NK-92 (cell line): Measurements from ENCODE around the gene SMCO3.

Experiments used
- DNase-seq: peaks from one replicate; lab custom pipeline; 2025; ENCODE audit not compliant: unreplicated experiment; lab: John Stamatoyannopoulos, UW

SMCO3 gene

DNA sequence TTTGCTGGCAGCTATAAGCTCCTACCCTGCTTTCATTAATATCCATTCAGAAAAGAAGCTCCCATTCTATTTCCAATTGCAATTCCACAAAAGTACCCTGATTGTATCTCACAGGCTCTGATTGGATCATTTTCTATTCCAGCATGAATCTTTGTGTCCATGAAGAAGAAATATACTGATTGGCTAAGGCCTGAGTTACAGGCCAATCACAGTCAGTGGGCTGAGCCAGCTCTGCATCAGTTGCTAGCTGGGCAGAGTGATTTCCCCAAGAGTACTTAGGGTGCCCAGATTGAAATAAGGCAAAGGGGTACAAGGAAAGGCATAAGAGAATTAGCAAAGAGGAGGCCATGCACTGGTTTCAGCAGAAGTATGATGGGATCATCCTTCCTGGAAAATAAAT is 14.9 kb upstream of the SMCO3 start:
- no peak for DNase-seq

DNA sequence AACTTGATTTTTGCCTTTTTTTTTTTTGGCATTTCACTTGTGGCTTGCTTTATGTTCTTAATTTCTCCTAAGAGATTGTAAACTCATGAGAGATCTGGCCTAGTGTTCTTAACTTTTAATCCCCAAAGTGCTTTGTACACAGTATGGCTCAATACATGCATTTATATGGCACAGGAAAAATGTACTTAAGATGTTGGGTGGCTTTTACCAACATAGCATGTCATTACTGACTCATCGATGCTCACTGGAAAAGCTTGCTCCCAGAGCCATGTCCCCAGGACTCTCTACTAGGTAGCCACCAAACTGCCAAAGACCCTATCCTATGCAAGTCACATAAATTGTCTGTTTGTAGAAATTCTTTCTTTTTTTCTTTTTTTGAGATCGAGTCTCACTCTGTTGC is 13.1 kb upstream of the SMCO3 start:
- no peak for DNase-seq

DNA sequence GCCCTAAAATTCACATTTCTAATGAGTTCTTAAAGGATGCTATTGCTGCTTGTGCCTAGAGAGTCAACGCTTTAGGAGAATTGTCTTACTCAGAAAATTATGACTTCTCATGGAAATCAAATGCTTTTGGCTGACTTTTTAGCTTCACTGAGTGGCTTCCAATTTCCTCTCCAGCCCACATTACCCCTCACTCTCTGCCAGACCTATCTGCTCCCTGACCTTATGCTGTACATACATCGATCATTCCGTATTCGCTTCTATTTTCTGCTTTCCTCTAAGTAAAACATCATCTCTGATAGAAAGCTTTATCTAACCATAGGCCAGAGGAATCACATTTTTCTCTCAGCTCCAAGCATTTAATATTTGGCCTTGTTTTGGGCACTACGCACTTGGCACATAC is 12.5 kb upstream of the SMCO3 start:
- no peak for DNase-seq

DNA sequence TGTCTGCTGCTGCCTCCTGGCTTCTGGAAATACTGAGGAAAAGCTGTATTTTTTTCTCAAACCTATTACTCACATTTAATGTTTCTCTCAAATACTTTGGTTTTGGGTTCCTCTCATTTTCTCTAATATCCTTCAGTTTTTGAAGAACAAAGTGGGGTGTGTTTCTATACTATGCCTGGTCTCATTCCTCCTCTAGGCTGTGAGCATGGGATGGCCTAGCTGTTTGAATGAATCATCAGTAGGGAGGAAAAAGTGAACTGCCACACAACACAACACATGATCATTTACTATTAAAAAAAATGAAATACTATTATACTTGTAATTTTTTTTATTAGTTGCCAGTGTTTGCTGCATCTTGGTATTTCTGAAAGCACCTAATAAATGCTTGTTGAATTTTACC is 11.3 kb upstream of the SMCO3 start:
- DNase-seq: no peak

DNA sequence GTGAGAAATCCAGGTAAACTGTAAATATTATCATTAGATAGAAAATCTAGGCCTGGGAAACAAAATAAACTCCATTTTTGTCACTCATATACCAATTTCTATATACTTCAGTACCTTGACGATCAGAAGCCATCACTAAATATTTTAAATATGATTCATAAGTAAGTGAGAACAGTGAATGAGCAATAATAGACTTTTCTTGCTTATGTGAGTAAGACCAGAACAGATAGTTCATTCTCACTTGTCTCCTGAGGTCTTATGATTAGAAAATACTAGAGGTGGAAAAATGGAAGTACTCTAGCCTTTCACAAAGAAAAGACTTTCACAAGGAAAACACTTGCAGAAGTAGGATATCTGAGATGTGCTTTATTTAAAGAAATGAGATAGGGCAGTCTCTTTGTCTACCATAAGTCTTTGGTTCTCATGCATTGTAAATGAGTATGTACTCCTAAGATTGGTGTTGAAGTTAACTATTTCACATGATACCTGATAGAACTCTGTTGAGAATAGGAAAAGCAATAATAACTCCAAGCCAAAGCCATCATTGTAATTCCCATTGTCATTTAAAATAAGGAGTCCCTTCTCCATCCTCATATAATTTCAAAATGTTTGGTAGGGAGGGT is 10.1 kb upstream of the SMCO3 start:
- DNase-seq: no peak

DNA sequence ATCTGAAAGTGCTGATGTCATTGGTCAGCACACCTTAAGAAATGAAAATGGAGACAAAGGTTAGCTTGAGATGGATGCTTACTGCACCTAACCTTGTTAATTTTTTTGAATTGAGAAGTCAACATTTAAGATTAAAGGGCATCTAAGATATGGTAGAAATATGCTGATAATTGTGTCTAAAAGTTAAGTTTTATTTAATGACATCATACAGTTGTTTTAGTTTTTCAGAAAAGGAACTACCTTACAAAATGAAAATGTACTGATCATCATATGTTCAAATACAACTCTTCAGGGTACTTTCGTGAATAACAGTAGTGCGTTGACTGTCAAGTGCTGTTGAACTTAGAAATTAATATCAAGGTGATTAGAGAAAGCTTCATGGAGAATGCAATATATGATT is 2.5 kb downstream of the SMCO3 start:
- DNase-seq: no peak

DNA sequence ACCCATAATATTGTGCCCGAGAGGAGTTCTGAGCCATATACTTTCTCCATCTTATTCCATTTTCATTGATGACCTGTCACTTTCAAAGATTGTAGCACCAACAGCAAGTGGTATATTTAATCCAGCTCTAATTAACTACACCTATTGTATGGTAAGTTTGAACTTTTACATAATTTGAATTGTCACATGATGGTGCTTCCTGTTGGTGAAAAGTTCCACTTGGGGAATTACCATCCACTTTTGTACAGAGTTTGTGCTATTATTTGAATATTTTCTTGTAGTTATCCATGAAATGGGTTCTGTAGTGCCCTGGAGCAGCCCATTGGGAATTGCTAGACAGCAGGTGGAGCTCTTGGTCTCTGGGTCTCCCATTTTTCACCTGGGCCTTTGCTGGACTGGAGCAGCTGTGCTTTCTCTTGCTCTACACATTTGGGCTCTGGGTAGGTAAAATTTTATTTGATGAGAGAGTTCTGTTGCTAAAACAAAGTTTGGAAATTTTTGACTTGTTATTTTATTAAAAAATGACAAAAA is 3.0 kb downstream of the SMCO3 start:
- DNase-seq: no peak

DNA sequence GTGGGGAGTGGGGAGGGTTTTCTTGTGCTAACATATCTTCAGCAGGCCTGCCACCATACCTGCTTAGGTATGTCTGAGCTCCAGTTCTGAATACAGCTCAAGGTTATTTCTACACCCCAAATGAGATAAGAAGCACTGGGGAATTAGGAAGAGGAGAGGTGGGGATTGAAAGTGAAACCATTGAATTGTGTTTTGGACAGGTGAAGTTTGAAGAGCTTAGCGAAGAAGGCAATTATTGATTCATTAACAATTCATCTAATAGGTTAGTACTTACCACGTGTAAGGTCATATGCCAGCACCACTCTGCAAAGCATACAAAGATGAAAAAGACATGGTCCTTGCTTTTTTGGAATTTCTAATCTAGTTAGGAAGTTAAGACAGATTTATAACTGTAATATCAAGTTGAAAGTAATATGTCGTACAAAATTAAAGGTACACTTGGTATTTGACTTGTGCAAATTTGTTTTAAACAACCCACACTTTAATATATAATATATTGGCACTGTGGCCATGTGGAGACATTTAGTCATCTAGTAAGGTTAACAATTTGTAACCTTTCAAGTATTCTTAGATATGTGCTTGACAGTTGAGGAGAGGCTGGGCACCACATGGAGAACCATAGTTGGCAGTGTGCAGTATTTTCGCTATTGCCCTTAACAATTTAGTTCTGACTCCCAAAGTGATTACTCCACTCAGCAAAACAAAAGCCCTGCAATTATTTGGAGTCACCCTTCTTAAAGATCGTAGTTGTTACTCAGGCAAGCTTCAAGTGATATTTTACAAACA is 3.6 kb downstream of the SMCO3 start:
- no peak for DNase-seq

DNA sequence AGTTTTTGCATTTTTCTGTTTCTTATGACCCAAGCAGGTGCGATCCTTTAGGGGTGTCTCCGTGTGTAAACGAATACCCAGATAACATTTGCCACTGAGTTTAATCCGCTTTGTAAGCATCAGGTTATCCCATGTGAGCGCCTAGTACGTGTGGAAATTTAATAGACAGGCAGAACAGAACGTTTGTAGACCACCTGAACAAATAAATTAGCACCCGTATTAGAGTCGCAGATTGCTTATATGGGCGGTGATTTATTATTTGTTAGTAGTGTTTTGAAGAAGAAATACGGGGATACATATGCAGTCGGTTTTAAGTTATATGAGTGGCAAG is 10.2 kb downstream of the SMCO3 start:
- DNase-seq: no peak

DNA sequence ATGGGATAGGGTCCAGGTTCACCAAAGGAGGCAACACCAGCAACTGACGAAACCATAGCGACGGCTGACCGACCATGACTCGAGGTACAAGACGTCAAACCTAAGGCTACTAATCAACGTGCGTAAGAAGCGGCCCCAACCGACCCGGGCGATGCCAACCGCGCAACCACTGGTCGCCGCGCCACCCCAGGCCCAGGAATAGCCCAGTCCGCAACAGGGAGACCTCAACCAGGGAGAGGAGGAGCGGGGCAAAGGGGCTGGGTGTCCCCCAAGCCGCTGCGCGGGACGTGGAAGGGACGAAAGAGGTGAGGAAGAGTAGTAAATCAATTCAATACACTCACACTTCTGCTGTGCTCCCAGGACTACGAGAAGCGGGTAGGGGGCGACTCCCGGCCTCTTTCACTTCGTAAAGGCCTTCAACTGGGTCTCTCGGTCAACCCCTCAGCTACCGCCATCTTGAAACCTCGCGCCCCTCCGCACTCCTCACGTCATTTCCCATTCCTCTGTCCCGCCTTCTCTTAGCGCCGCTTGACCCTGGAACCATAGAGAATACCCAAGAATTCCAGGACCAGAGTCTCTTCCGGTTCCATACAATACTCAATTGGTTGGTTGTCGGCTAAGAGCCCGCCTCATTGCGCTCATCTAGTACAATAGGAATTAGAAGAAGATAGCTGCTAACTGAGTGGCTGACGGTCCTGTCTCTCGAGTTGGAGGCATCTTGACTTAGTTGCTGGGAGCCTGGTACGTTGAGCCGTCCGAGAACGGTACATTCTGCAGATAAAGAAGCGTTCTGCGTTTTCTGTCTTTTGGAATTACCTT is 10.8 kb downstream of the SMCO3 start, which contains the start of the genes C12orf60 and WBP11:
Gene C12orf60 (plus strand): TSS at position 660 of the 819 bp plus-strand sequence. CDS start 19,266 bp downstream, outside the sequence.
Gene WBP11 (minus strand): TSS at position 468 of the 819 bp plus-strand sequence. CDS start 2,095 bp downstream, outside the sequence.
- DNase-seq: peak; percentile 50

DNA sequence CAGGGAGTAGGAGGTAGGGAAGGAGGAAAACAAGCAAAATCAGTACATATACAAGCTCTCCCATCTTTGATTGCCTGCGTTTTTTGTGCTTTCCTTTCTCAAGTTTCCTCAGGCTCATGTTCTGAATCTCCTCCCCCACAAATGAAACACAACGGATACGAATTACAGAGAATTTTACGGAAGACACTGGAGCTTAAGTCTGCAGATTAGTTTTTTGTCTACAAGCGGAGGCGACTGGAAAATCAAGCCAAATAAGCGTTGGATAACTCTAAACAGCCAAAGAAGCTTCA is 11.3 kb downstream of the SMCO3 start:
- no peak for DNase-seq

DNA sequence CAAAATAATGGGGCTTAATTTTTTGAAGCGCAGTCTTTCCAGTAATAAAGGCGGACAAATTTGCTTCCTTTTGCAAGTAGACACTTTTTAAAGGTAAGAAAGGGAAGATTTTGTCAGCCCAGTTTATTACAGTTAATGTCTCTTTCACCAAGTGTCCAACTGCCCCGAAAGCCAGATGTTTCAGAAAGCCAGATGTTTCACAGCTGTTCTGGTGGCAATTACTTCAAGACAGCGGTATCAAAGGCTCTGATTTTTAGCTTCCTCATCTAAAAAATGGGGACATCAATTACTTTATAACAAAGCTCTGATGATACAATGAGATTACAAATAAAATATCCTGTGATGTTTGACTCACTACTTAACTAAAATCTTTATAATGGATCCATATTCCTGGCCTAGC is 11.7 kb downstream of the SMCO3 start:
- no peak for DNase-seq

DNA sequence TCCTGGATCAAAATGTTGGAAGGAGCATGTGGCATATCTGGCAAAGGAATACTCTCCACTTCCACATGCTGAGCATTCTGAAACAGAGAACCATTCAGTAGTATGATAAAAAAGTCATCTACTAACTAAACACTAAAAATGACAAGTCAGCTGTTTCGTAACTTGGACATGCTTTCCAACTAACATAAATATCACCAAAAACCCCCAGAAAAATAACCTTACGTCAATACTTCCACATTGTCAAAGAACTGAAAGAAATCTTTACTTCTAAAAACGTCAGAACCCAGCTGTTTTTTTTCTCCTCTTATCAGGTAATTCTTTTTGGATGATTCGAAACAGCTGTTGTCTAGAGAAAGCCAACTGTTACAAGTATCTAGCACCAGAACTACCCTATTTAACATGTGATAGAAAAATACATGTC is 18.9 kb downstream of the SMCO3 start:
- DNase-seq: no peak

DNA sequence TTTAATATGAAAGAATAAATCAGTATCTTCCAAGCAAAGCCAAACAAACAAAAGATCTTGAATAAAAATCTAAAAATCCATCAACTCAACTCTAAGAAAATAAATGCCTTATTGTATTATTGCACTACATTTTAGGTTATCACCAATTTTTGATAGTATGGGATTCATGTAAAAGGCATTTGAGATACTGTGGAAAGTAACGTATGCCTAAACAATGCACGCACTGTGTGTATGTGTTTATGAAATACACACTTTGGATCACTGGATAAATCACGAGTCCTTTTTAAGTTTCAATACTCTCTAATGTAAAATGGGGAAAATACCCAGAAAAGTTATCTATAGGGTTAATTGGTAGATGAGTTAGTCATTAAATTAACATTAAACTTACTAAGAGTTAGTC is 28.4 kb downstream of the SMCO3 start:
- DNase-seq: no peak

DNA sequence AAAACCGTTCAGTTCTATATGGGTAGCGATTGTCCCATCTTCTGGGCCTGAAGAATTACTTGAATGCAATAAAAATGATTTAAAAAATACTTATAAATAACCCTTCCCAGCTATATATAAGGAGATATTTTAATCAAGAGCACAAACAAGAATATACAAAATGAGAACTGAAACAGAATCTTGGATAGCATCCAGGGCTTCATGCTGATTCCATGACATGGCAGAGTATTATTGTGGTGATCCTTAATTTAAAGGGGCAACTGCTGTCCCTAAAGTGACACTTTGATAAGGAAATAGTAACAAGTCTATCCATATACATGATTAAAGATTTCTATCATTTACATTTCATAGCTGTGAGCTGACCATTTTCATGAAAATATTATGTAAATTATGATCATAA is 29.5 kb downstream of the SMCO3 start:
- no peak for DNase-seq

DNA sequence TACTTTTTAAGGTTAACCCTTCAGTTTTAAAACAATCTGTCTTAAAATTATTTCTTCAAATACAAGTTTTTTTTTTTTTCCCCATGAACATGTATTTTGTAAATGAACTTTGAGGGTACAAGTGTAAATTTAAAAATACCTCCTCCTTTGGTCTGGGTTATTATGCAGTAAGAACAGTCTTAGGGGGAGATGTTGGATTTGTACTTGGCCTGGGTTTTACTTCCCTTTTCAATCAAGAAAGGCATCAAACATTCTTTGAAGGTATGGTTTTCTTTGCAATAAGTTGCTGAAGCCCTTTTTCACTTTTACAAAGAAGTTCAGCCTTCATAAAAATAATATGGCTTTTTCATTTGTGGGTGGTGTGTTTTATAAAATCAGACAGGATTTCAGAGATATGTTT is 31.2 kb downstream of the SMCO3 start:
- DNase-seq: no peak

DNA sequence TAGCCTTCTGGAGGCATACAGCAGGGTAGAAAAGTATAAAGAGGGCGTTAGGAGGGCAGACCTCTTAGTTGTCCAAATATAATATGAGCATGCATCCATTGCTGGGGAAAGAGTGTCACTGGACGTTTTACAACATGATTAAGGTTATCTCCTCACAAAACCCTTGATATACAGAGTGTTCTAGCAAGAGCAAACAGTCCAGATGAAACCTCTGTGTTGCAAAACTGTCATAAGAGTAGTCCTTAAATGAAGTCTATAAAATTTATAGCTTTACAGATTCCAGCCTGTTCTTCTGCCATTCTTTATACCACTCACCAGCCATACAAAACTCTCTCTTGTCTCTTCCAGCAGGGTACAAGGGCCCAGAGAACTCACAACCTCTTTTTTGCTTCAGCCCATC is 32.4 kb downstream of the SMCO3 start:
- no peak for DNase-seq

DNA sequence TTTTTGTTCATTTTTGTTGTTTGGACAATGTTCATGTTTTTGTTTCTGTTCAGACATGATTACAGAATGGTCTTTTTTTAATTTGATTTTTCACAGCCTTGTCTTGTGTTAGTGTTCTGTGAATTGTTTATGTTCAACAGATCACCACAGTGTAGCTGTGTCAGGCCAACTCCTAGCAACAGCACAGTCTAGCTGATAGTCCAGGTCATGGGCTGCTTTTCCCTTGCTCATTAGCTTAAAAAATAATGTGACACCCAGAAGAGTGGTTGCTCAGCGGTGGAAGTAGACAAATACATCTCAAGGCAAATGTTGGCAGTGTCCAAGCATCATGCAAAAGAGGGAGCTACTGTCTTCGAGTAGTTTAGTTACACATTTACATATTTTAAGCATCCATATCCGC is 33.1 kb downstream of the SMCO3 start:
- no peak for DNase-seq

DNA sequence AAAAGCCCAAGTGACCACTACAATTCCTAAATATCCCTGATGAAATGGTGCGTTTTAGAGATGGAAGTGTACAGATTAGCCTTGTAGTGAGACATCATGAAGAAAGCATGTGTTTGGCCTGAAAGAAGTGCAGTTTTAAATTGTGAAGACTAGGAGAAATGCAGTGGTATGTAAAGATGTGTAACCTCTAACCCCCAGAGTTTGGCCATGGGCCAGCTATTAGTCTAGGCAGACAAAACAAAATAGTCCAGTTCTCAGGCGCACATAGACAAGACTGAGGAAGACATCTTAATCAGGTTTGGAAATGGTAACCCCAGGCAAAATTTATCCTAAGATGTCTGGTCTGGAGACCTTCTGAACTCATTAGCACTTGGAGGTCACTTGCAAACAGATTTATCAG is 34.1 kb downstream of the SMCO3 start:
- DNase-seq: no peak

DNA sequence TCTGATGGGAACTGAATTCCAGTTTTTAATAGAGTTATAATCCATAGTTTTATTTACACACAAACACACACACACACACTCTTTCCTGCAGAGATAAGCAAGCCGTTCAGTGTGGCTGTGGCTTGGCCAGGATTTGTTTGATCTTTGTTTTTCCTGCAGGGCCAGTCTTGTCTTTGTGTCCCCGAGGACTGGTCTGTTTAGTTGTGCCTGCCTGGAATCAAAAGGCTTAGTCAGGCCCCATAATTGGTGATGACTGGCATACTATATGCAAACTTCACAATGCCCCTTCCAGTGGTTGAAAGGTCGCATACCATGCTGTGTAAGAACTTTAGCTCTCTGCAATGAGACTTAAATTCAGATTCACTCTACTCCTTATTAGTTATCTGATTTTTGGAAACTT is 36.7 kb downstream of the SMCO3 start:
- no peak for DNase-seq

DNA sequence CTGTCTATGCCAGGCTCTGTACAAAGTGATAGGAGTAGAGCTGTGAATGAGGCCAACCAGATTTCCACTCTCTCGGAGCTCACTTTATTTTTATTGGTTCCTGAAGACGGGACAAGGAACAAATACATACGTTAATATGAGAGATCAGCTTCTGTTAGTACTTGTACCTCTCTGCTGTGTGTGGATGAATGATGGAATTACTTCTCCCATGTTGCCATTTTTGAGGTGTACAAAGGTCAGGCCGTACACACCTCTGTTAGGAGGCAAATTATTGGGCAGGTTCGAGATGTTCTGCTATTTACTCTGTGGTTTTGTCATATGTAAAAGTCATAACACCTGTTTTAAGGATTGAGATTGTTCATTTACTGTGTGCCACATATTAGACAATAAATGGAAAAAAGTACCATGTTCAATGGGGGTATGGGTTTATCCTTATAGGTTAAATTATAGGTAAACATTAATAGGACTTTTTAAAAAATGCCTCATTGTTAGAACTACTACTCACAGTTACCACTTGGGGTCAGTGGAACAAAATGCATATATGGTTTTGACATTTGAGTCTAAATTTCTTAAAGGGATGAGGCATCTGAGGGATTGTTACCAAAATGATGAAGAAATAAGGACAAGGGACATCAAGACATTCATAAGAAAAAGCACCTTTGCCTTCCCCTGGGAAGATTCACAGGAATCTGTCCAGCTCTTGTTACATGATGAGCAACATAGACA is 37.6 kb downstream of the SMCO3 start:
- no peak for DNase-seq
